ENCODE measurements around the gene NCOA7.

- TF ChIP-seq CTCF (IDR thresholded peaks at IDR 0.05; ENCODE audit: borderline replicate concordance, extremely low read depth, low read length, poor library complexity, severe bottlenecking) (no peak), EZH2 (IDR thresholded peaks at IDR 0.05; ENCODE audit: borderline replicate concordance, low read depth, low read length, severe bottlenecking) (no peak)
These were observed 63.0 kb downstream of the NCOA7 start for GRCh38 chr6:125853756-125854155.

Data from DND-41 (cell line).